ENCODE results near the gene PCNX3.

The PCNX3 gene

DNA sequence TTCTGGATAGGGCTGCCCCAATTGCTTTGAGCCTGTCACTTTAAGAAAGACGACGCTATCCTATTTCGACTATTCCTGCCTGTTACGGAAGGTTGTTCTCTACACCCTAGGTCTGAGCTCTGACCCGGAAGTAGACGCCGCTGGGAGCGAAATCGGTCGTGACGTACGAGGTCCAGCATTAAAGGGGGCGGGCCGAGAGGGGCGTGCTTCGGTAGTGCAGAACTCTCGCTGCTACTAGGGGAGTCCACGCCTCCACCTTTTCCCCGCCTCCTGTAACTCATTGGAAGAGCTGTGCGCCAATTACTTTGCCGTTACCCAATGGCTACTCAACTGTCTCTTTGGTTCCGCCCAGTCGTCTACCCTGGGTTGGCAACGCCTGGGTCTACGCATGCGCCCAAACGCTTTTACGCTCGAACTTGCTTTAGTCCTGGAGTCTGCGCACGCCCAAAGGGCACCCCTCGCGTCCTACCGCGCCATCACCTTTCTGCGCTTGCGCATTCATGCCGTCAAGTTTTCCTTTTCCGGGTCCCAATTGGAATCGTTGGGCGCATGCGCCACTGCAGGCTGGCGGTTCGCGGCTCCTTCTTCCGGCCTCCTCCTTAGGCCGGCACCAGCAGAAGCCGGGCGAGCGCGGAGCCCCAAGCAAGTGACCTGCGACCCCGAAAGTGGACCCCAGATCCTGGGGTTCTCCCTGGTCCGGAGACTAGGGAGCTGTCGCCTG is at the start of gene PCNX3:
Gene PCNX3 (plus strand): TSS at position 548 of the 721 bp plus-strand sequence. CDS start 536 bp downstream, outside the sequence.
- TF ChIP-seq ZNF274 (IDR thresholded peaks at IDR 0.05; ENCODE audit: low read depth, low read length) (no peak), YY1 (IDR thresholded peaks at IDR 0.05; ENCODE audit: insufficient read depth, insufficient read length) (no peak), SUZ12 (IDR thresholded peaks at IDR 0.05; ENCODE audit: extremely low read depth, insufficient read depth, insufficient read length) (no peak)
- Histone ChIP-seq H3K27me3 (ENCODE audit: insufficient read depth, insufficient read length) (no peaks in the 10 kb centered on the region), H3K4me3 (ENCODE audit: insufficient read length, low read depth) (peak within 1 kb of the TSS; percentile 94), H3K36me3 (ENCODE audit: insufficient read depth, insufficient read length, low read length) (peaks cover 70% of the 10 kb centered on the region), H3K9ac (ENCODE audit: insufficient read length, low read depth) (peak within 1 kb of the TSS; percentile 98), H3K4me1 (ENCODE audit: insufficient read depth, insufficient read length) (peaks cover 39% of the 10 kb centered on the region), H3K9me3 (ENCODE audit: insufficient read depth, low read length) (no peaks in the 10 kb centered on the region)
- peak; percentile 100 for DNase-seq (ENCODE audit: low read depth, low spot score)

DNA sequence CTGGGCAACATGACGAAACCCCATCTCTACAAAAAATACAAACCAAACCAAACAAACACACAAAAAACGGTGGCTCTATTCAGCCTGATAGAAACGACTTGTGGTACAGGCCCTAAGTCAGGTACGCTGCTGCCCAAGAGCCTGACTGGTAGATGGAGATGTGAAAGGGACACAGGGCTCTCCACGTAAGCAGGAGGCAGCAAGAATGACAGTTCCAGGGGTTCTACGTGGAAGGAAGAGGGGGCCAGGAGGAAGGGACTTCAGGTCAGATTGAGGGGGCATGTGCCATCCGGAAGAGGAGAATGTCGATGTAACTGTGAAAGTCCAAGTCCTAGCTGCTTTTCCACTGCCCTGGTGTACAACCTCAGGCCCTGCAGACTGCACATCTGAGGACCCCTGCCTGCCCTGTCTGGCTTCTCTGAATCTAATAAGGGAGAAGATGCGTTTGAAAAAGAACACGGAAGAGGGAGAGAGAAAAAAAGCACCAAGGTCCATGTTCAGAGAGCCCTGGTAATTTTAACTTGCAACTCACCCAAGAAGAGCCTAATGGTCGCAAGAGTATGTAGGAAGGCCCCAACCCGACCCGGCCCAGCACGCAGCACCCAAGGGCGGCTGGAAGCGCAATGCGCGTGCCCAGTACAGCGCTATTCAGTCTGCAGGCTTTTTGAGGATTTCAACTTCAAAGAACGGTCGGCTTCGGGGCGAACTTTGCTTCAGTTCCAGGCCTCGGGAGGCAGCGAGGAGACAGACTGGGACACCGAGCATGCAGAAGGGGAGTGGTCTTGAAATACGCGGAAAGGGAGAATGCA is 46.2 kb upstream of the PCNX3 start:
- no peaks in the 10 kb centered on the region for H3K9me3 ChIP-seq (ENCODE audit: insufficient read depth, low read length)
- DNase-seq (ENCODE audit: low read depth, low spot score), result no peak
- peak overlapping the region; percentile 99 for H3K9ac ChIP-seq (ENCODE audit: insufficient read length, low read depth)
- H3K36me3 ChIP-seq (ENCODE audit: insufficient read depth, insufficient read length, low read length), result peaks cover 24% of the 10 kb centered on the region
- peak overlapping the region; percentile 99 for H3K4me3 ChIP-seq (ENCODE audit: insufficient read length, low read depth)
- peaks cover 13% of the 10 kb centered on the region for H3K4me1 ChIP-seq (ENCODE audit: insufficient read depth, insufficient read length)
- no peaks in the 10 kb centered on the region for H3K27me3 ChIP-seq (ENCODE audit: insufficient read depth, insufficient read length)
- TF ChIP-seq ZNF274 (IDR thresholded peaks at IDR 0.05; ENCODE audit: low read depth, low read length), result no peak

DNA sequence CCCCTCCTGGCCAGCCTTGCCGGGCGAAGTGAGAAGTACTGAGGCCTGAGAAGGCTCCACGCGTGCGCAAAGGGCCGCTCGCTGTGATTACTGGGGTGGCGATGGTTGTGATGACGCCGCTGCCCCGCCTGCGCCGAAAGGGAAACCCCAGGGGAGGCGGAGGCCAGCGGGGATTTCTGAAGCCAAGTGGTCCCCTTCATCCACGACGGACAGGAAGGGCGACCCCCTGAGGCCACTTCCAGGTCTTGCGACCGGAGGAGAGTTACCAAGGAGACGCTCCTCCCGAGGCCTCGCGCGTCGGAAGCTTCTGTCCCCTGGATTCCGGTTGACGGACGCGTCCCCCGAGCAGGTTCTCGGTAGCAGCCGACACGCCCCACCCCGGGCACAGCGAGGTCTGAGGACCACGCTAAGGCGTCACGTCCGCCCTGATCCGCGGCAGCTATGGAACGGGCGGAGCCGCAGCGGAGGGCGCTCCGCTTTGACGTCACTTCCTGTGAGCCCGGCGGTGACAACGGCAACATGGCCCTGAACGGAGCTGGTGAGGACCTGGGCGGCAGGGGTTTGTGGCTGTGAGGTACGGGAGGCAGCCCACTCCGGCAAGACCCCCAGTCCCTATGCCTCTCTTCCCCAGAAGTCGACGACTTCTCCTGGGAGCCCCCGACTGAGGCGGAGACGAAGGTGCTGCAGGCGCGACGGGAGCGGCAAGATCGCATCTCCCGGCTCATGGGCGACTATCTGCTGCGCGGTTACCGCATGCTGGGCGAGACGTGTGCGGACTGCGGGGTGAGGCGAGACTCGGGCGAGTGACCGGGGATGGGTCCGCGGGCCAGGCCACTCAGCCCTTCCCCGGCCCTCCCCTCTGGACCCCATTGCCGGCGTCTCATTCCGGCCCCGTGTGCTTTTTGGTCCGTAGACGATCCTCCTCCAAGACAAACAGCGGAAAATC is 45.3 kb upstream of the PCNX3 start, which contains the start of gene ZNRD2:
Gene ZNRD2 (plus strand): TSS at position 505 of the 946 bp plus-strand sequence. CDS start 15 bp downstream, at position 520.
- Histone ChIP-seq H3K4me1 (ENCODE audit: insufficient read depth, insufficient read length) (peaks cover 18% of the 10 kb centered on the region), H3K27me3 (ENCODE audit: insufficient read depth, insufficient read length) (peaks cover 6% of the 10 kb centered on the region), H3K9me3 (ENCODE audit: insufficient read depth, low read length) (no peaks in the 10 kb centered on the region), H3K9ac (ENCODE audit: insufficient read length, low read depth) (peak within 1 kb of the TSS; percentile 99), H3K36me3 (ENCODE audit: insufficient read depth, insufficient read length, low read length) (peaks cover 24% of the 10 kb centered on the region), H3K4me3 (ENCODE audit: insufficient read length, low read depth) (peak within 1 kb of the TSS; percentile 99)
- DNase-seq (ENCODE audit: low read depth, low spot score), result peak; percentile 98
- TF ChIP-seq YY1 (IDR thresholded peaks at IDR 0.05; ENCODE audit: insufficient read depth, insufficient read length) (peak; percentile 62), SUZ12 (IDR thresholded peaks at IDR 0.05; ENCODE audit: extremely low read depth, insufficient read depth, insufficient read length) (no peak)

DNA sequence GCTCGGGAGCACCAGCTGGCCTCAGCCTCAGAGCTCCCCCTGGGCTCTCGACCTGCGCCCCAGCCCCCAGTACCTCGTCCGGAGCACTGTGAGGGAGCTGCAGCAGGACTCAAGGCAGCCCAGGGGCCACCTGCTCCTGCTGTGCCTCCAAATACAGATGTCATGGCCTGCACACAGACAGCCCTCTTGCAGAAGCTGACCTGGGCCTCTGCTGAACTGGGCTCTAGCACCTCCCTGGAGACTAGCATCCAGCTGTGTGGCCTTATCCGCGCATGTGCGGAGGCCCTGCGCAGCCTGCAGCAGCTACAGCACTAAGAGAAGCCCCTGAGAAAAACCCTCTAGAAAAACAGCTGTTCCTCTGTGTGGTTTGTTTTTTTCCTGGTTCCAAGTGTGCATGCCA is 44.2 kb upstream of the PCNX3 start:
- peak overlapping the region; percentile 99 for H3K9ac ChIP-seq (ENCODE audit: insufficient read length, low read depth)
- peaks cover 22% of the 10 kb centered on the region for H3K4me1 ChIP-seq (ENCODE audit: insufficient read depth, insufficient read length)

DNA sequence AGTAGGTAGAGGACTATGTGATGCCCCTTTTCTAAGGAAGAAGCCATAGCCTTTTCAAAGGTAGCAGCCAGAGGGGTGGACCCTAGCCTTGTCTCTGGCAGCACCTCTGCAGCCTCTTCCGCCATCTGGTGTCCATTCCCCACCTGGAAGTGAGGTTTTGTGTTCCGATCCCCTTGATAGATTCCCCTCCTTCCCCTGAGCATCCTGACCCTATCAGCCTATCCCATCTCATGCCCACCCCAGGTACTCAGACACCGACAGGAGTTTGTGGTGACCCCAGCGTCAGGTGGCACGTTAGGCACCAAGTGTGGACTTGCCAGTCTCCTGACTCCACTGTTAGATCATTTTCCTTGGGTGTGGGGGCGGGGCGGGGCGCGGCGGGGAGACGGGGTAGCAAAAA is 43.6 kb upstream of the PCNX3 start:
- Histone ChIP-seq H3K36me3 (ENCODE audit: insufficient read depth, insufficient read length, low read length) (peaks cover 19% of the 10 kb centered on the region), H3K4me1 (ENCODE audit: insufficient read depth, insufficient read length) (peaks cover 26% of the 10 kb centered on the region), H3K9ac (ENCODE audit: insufficient read length, low read depth) (peak overlapping the region; percentile 99), H3K9me3 (ENCODE audit: insufficient read depth, low read length) (no peaks in the 10 kb centered on the region), H3K4me3 (ENCODE audit: insufficient read length, low read depth) (peak overlapping the region; percentile 99), H3K27me3 (ENCODE audit: insufficient read depth, insufficient read length) (peaks cover 19% of the 10 kb centered on the region)
- TF ChIP-seq YY1 (IDR thresholded peaks at IDR 0.05; ENCODE audit: insufficient read depth, insufficient read length) (no peak), SUZ12 (IDR thresholded peaks at IDR 0.05; ENCODE audit: extremely low read depth, insufficient read depth, insufficient read length) (no peak), ZNF274 (IDR thresholded peaks at IDR 0.05; ENCODE audit: low read depth, low read length) (no peak)
- DNase-seq (ENCODE audit: low read depth, low spot score), result no peak

More for the DNA sequence above, 44.2 kb upstream of the PCNX3 start:
- H3K9me3 ChIP-seq (ENCODE audit: insufficient read depth, low read length), result no peaks in the 10 kb centered on the region
- peaks cover 13% of the 10 kb centered on the region for H3K27me3 ChIP-seq (ENCODE audit: insufficient read depth, insufficient read length)
- no peak for TF ChIP-seq YY1 (IDR thresholded peaks at IDR 0.05; ENCODE audit: insufficient read depth, insufficient read length)
- peaks cover 24% of the 10 kb centered on the region for H3K36me3 ChIP-seq (ENCODE audit: insufficient read depth, insufficient read length, low read length)
- peak overlapping the region; percentile 99 for H3K4me3 ChIP-seq (ENCODE audit: insufficient read length, low read depth)
- no peak for DNase-seq (ENCODE audit: low read depth, low spot score)

DNA sequence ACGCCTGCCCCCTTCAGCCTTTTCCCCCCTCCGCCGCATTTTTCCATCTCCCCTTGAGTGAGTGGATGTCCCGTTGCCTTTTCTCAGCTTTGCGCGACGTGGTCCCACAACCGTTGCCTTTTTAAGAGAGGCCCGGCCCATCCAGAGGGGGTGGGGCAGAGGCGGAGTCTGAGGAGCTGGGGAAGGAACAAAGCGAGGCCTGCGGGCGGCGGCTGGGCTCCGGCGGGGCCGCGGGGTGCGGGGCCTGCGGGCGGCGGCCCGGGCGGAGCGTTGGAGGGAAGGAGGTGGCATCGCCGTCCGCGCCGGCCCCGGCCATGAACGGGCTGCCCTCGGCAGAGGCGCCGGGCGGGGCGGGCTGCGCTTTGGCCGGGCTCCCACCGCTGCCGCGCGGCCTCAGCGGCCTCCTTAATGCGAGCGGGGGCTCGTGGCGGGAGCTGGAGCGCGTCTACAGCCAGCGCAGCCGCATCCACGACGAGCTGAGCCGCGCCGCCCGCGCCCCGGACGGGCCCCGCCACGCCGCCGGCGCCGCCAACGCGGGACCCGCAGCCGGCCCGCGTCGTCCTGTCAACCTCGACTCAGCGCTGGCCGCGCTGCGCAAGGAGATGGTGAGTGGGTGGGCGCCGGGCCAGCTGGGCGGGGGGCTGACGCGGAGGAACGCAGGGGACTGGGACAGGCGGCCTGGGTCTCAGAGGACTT is 43.1 kb upstream of the PCNX3 start, which contains the start of gene FAM89B:
Gene FAM89B (plus strand): TSS at position 183 of the 696 bp plus-strand sequence. CDS start 132 bp downstream, at position 315.
- Histone ChIP-seq H3K9ac (ENCODE audit: insufficient read length, low read depth) (peak within 1 kb of the TSS; percentile 99), H3K27me3 (ENCODE audit: insufficient read depth, insufficient read length) (peaks cover 20% of the 10 kb centered on the region), H3K4me1 (ENCODE audit: insufficient read depth, insufficient read length) (peaks cover 31% of the 10 kb centered on the region), H3K36me3 (ENCODE audit: insufficient read depth, insufficient read length, low read length) (peaks cover 19% of the 10 kb centered on the region), H3K9me3 (ENCODE audit: insufficient read depth, low read length) (no peaks in the 10 kb centered on the region), H3K4me3 (ENCODE audit: insufficient read length, low read depth) (peak within 1 kb of the TSS; percentile 99)
- no peak for DNase-seq (ENCODE audit: low read depth, low spot score)
- TF ChIP-seq YY1 (IDR thresholded peaks at IDR 0.05; ENCODE audit: insufficient read depth, insufficient read length) (no peak), ZNF274 (IDR thresholded peaks at IDR 0.05; ENCODE audit: low read depth, low read length) (no peak), SUZ12 (IDR thresholded peaks at IDR 0.05; ENCODE audit: extremely low read depth, insufficient read depth, insufficient read length) (no peak)
